Ovary (tissue), 3 donors: ENCODE data around the gene POLL.

Experiments used
- CTCF ChIP-seq, 3 donors: fragments of 450-650 bp in 2 of 3; fragments of 200-600 bp in 1 of 3; IDR thresholded peaks; one replicate each; pipeline versions ENCODE4 v1.5.1 to v1.8.0; 2016 to 2022; ENCODE audit warnings: antibody characterized with exemption in 3 of 3, mild to moderate bottlenecking in 1 of 3
- EP300 ChIP-seq: sonication (generic); formaldehyde crosslinking; IDR thresholded peaks from one replicate; pipeline ENCODE4 v1.6.1; 2017; ENCODE audit warnings: antibody characterized with exemption
- POLR2A ChIP-seq: fragments of 450-650 bp; IDR thresholded peaks from one replicate; pipeline ENCODE4 v1.6.1; 2017; ENCODE audit warnings: antibody characterized with exemption, mild to moderate bottlenecking, moderate library complexity
- donor health status: DM: no; HTN: no; CAD: no.

GRCh38 chr10:101535949-101536348, 52.1 kb downstream of the POLL start:
- TF ChIP-seq POLR2A (no peak), CTCF (IDR thresholded peaks at IDR 0.05) (no peak), EP300 (no peak)
